Loucy (cell line): Measurements from ENCODE around the gene TRIP4.

Experiments
- H2AFZ ChIP-seq: fragments of 200-600 bp; sonication (generic); 2 replicates; pipeline ENCODE4 v1.6.0; 2016; ENCODE audit warnings: antibody characterized with exemption, mild to moderate bottlenecking, low read length, moderate library complexity
- H3F3A ChIP-seq: fragments of 200-600 bp; 2 replicates; pipeline ENCODE4 v1.6.0; 2016; ENCODE audit warnings: antibody characterized with exemption, low read depth, mild to moderate bottlenecking
- H3K27me3 ChIP-seq: fragments of 200-600 bp; sonication (generic); 2 replicates; pipeline ENCODE4 v1.6.1; 2014; ENCODE audit warnings: low read length, mild to moderate bottlenecking; ENCODE audit not compliant: insufficient read depth, poor library complexity, severe bottlenecking
- H3K36me3 ChIP-seq: fragments of 200-600 bp; sonication (generic); 2 replicates; pipeline ENCODE4 v1.6.1; 2016; ENCODE audit warnings: low read length; ENCODE audit not compliant: insufficient read depth
- H3K4me1 ChIP-seq: fragments of 200-600 bp; sonication (generic); 2 replicates; pipeline ENCODE4 v1.5.1; 2014; ENCODE audit warnings: low read length, mild to moderate bottlenecking; ENCODE audit not compliant: insufficient read depth, poor library complexity, severe bottlenecking
- H3K4me2 ChIP-seq: fragments of 200-600 bp; sonication (generic); 2 replicates; pipeline ENCODE4 v1.6.0; 2014; ENCODE audit warnings: antibody characterized with exemption, low read length, low read depth, mild to moderate bottlenecking; ENCODE audit not compliant: poor library complexity, severe bottlenecking
- H3K4me3 ChIP-seq: fragments of 200-600 bp; sonication (generic); 2 replicates; pipeline ENCODE4 v1.5.1; 2014; ENCODE audit warnings: low read length, mild to moderate bottlenecking, mixed read lengths; ENCODE audit not compliant: poor library complexity, severe bottlenecking
- H3K79me2 ChIP-seq: fragments of 200-600 bp; sonication (generic); 2 replicates; pipeline ENCODE4 v1.6.1; 2014; ENCODE audit warnings: low read length; ENCODE audit not compliant: insufficient read depth
- H3K9ac ChIP-seq: fragments of 200-600 bp; sonication (generic); 2 replicates; pipeline ENCODE4 v1.6.0; 2014; ENCODE audit warnings: mild to moderate bottlenecking, low read depth, low read length, moderate library complexity; ENCODE audit not compliant: poor library complexity, severe bottlenecking
- H3K9me2 ChIP-seq: fragments of 200-600 bp; sonication (generic); replicated peaks from 2 replicates; pipeline ENCODE4 v1.6.1; 2016; ENCODE audit warnings: low read depth, low read length, mixed read lengths
- H3K9me3 ChIP-seq: fragments of 200-600 bp; sonication (generic); 2 replicates; pipeline ENCODE4 v1.6.1; 2014; ENCODE audit warnings: mild to moderate bottlenecking, antibody characterized with exemption, low read length, low read depth; ENCODE audit not compliant: insufficient read depth
- H4K20me1 ChIP-seq: fragments of 200-600 bp; sonication (generic); 2 replicates; pipeline ENCODE4 v1.6.0; 2014; ENCODE audit warnings: antibody characterized with exemption, low read length, mild to moderate bottlenecking; ENCODE audit not compliant: insufficient read depth, poor library complexity, severe bottlenecking
- EZH2phosphoT487 ChIP-seq: fragments of 200-600 bp; IDR thresholded peaks from 2 replicates; pipeline ENCODE4 v1.6.1; 2018; ENCODE audit warnings: antibody characterized with exemption, mild to moderate bottlenecking, moderate library complexity, borderline replicate concordance
- TF ChIP-seq, protein P1 (sequence below): fragments of 200-600 bp; sonication (generic); conservative IDR thresholded peaks from 2 replicates; pipeline ENCODE4 v1.5.1; 2014; ENCODE audit warnings: mild to moderate bottlenecking, antibody characterized with exemption, low read length

Gene TRIP4

GRCh38 chr15:64503197-64503596 lies 115.6 kb downstream of the TRIP4 start:
- Histone ChIP-seq H4K20me1 (peaks cover 37% of the 10 kb centered on the region), H3K9ac (peak overlapping the region; percentile 39), H3K9me3 (no peaks in the 10 kb centered on the region), H3K9me2 (no peaks in the 10 kb centered on the region), H3F3A (peaks cover 2% of the 10 kb centered on the region; the same call in 1 of the 2 replicates), H3K4me3 (peak overlapping the region; percentile 48), H2AFZ (no peak overlapping the region), H3K36me3 (peaks cover 40% of the 10 kb centered on the region; the same call in 1 of the 2 replicates), H3K4me1 (peaks cover 51% of the 10 kb centered on the region), H3K79me2 (peaks cover 85% of the 10 kb centered on the region), H3K27me3 (no peaks in the 10 kb centered on the region), H3K4me2 (peak overlapping the region; percentile 72)
- TF ChIP-seq, protein P1, sequence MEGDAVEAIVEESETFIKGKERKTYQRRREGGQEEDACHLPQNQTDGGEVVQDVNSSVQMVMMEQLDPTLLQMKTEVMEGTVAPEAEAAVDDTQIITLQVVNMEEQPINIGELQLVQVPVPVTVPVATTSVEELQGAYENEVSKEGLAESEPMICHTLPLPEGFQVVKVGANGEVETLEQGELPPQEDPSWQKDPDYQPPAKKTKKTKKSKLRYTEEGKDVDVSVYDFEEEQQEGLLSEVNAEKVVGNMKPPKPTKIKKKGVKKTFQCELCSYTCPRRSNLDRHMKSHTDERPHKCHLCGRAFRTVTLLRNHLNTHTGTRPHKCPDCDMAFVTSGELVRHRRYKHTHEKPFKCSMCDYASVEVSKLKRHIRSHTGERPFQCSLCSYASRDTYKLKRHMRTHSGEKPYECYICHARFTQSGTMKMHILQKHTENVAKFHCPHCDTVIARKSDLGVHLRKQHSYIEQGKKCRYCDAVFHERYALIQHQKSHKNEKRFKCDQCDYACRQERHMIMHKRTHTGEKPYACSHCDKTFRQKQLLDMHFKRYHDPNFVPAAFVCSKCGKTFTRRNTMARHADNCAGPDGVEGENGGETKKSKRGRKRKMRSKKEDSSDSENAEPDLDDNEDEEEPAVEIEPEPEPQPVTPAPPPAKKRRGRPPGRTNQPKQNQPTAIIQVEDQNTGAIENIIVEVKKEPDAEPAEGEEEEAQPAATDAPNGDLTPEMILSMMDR, result no peak
- TF ChIP-seq EZH2phosphoT487, result no peak

- no peaks in the 10 kb centered on the region for H3K27me3 ChIP-seq
- no peaks in the 10 kb centered on the region for H3K9me3 ChIP-seq
- peaks cover 2% of the 10 kb centered on the region; the same call in 1 of the 2 replicates for H3F3A ChIP-seq
- TF ChIP-seq, protein P1, result no peak
- TF ChIP-seq EZH2phosphoT487, result no peak
- H3K4me2 ChIP-seq, result peak overlapping the region; percentile 72
- H3K36me3 ChIP-seq, result peaks cover 40% of the 10 kb centered on the region; the same call in 1 of the 2 replicates
- H3K9me2 ChIP-seq, result no peaks in the 10 kb centered on the region
- no peak overlapping the region for H2AFZ ChIP-seq
- peaks cover 85% of the 10 kb centered on the region for H3K79me2 ChIP-seq
- peaks cover 52% of the 10 kb centered on the region for H3K4me1 ChIP-seq
- peak overlapping the region; percentile 48 for H3K4me3 ChIP-seq
- H3K9ac ChIP-seq, result peak overlapping the region; percentile 39
- H4K20me1 ChIP-seq, result peaks cover 41% of the 10 kb centered on the region
Measured at GRCh38 chr15:64503640-64504039, 116.0 kb downstream of the TRIP4 start.
